NCI-H2107 (cell line): ENCODE results near the gene NOB1.
"Not testable (repeated sequence)": the region's sequence is repeated elsewhere in the genome, so short reads cannot be mapped to it uniquely, and the experiment has no call there.

Source experiments
- DNase-seq: peaks from one replicate; lab custom pipeline; 2025; lab: John Stamatoyannopoulos, UW

The NOB1 gene

DNA sequence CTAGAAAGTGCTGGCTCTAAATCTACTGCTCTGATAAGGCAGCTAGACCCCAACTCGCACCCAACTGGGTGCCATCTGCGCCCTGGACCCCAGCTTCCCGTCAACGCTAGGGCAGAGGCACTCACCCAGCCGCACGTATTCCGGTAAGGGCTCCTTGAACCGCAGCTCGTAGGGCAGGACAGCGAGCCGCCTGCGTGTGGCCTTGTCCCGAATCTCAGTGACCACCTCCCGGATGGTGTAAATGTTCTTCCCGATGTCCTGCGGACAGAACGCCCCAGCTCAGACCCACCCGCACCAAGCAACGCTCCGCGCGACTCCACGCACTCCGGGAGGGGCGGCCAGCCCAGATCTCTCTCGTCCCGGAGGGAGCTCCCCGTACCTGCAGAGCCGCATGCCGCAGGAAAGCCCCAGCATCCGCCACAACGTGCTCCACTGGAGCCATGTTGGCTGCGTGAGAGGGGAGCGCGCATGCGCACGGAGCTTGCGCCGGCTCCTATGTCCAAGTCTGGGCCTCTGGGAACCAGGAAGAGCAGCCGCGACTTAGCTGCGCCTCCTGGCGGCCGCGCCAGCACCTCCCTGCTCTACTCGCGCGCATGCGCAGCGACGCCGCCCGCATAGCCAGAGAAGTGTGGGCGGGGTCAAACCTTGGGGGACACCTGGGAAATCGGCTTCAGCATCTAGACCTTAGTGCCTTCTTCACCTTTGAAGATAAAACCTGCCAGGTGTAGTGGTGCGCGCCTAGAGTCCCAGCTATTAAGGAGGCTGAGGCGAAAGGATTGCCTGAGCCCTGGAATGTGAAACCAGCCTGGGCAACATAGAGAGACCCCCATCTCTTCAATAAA, at the start of gene NOB1:
TSS of gene NOB1 (minus strand) at position 458 of the 842 bp plus-strand sequence. CDS start at position 442, 16 bp downstream.
- peak; percentile 91 for DNase-seq

- no peak for DNase-seq
Measured at GRCh38 chr16:69804297-69804696, 49.6 kb upstream of the NOB1 start.

DNA sequence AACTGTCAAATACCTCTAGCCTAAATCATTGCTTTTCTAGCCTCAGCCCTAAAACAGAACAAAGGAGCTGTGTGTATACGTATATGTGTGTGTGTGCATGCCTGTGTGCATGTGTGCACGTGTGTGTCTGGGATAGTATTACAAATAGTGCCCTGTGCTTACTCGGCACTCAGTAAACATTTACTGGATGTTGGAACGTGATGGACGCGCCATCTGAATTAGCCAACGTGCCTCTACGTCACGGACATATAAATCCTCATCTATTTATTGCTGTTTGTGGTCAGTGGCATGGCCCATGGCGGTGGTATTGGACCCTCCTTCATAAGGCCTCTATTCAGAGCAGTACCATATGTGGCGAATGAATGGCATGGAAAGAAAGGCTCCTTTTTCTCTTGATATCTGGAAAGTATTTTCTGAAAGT, 44.9 kb upstream of the NOB1 start:
- DNase-seq: no peak

DNA sequence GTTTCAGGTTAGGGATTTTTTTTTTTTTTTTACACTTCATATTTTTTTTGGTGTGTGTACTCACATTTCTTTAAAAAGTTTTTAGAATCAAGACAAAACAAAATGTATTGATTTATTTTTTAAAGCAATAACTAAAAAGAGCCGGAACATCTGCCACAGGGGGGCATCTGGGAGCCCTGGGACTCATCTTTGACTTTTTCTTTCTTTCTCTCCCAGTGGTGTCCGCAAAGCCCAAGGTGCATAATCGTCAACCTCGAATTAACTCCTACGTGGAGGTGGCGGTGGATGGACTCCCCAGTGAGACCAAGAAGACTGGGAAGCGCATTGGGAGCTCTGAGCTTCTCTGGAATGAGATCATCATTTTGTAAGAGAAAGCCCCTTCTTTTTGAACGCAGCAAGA, 43.7 kb upstream of the NOB1 start:
- no peak for DNase-seq

DNA sequence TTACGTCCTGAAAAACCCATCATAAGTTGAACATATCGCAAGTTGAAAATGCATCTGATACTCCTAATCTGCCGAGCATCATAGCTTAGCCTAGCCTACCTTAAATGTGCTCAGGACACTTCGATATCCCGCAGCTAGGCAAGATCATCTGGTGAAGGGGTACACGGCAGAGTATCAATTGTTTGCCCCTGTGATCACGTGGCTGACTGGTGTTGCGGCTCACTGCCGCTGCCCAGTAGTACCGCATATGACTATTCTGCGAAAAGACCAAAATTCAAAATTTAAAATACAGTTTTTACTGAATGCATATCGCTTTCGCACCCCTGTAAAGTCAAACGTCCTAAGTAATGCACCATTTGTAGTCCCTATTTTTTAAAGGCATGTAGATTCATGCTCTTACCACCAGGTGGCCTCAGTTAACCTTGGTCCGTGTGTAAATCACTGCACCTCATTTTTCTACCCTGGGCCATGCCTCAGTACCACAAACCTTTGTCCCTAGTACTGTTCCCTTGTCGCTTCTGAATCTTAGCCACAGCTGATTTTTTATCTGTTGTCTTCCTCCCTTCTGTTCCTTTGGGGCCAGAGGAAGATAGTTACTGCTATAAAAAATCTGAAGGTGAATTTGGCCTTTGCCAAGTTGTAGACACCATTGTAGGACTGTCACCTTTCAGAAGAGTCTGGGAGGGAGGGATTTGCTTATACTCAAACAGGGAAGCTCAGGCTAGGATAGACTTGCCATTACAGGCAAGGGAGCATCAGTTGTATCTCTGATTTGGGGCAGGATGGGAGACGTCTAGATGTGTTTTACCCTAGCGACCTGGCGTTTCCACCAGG, 41.8 kb upstream of the NOB1 start:
- DNase-seq: no peak

GRCh38 chr16:69794486-69794885, 39.8 kb upstream of the NOB1 start:
- no peak for DNase-seq

DNA sequence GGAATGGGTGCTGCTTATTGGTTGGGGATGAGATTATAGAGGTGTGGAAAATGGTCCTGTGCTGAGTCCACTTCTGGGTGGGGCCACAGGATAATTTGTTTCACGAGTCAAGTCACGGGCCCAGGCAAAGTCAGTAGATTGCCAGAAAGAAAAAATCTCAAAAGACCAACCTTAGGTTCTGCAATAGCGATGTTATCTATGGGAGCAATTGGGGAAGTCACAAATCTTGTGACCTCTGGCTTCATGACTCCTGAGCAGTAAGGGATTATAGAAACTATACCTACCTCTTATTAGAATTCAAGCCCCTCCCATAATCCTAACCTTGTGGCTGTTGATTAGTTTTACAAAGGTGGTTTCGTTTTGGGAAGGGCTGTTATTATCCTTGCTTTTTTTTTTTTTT, 38.8 kb upstream of the NOB1 start:
- no peak for DNase-seq

GRCh38 chr16:69791391-69791847, 36.7 kb upstream of the NOB1 start:
- not testable (repeated sequence) for DNase-seq

DNA sequence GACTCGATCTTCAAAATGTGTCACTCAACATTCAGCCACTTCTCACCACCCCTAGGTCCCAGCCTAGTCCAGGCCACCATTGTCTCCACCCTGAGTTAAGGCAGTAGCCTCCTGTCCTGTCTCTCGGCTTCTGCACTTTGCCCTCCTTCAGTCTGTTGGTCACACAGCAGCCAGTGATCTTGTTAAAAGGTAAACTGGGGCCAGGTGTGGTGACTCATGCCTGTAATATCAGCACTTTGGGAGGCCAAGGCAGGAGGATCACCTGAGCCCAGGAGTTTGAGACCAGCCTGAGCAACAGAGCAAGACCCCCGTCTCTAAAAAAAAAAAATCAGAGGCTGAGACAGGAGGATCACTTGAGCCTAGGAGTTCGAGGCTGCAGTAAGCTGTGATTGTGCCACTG, 33.2 kb upstream of the NOB1 start:
- DNase-seq: no peak

- DNase-seq: no peak
Measured at GRCh38 chr16:69784586-69784985, 29.9 kb upstream of the NOB1 start.

GRCh38 chr16:69781118-69781517, 26.4 kb upstream of the NOB1 start:
- DNase-seq: no peak

GRCh38 chr16:69779724-69780123, 25.0 kb upstream of the NOB1 start:
- no peak for DNase-seq

- no peak for DNase-seq
Measured at GRCh38 chr16:69775563-69775962, 20.8 kb upstream of the NOB1 start.

DNA sequence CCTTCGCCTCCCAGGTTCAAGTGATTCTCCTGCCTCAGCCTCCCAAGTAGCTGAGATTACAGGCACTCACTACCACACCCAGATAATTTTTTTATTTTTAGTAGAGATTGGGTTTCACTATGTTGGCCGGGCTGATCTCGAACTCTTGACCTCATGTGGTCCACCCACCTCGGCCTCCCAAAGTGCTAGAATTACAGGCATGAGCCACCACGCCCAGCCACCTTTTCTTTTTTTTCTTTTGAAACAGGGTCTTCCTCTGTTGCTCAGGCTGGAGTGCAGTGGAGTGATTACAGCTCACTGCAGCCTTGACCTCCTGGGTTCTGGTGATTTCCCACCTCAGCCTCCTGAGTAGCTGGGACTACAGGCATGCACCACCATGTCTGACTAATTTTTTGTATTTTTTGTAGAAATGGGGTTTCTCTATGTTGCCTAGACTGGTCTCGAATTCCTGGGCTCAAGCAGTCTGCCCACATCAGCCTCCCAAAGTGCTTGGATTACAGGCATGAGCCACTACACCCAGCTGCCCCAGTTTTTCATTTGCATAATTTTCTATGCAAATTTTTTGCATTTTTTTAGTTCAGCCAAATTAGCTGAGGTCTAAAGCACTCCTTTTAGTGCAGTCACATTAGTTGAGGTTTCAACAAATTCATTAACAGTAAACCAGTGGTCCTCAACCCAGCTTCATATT, 18.7 kb upstream of the NOB1 start:
- no peak for DNase-seq

GRCh38 chr16:69771651-69771967, 16.9 kb upstream of the NOB1 start:
- no peak for DNase-seq

DNA sequence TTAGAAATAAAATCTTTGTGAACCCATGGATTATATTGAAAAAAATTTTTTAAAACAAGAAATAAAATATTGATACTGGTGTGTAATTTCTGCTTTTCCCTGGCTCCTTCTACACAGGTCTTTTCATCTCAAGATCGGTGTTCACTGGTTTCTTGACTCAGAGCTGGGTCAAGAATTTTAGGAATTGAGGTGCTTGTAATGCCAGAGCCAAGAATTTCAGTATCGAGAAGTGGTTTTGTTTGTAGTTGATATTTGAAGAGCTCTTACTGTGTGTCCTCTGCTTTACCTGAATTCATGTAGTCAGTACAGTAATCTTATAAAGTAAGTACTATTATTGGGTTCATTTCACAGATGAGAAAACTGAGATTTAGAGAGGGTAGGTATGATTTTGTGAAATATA, 14.7 kb upstream of the NOB1 start:
- no peak for DNase-seq

GRCh38 chr16:69768666-69769065, 13.9 kb upstream of the NOB1 start:
- no peak for DNase-seq

DNA sequence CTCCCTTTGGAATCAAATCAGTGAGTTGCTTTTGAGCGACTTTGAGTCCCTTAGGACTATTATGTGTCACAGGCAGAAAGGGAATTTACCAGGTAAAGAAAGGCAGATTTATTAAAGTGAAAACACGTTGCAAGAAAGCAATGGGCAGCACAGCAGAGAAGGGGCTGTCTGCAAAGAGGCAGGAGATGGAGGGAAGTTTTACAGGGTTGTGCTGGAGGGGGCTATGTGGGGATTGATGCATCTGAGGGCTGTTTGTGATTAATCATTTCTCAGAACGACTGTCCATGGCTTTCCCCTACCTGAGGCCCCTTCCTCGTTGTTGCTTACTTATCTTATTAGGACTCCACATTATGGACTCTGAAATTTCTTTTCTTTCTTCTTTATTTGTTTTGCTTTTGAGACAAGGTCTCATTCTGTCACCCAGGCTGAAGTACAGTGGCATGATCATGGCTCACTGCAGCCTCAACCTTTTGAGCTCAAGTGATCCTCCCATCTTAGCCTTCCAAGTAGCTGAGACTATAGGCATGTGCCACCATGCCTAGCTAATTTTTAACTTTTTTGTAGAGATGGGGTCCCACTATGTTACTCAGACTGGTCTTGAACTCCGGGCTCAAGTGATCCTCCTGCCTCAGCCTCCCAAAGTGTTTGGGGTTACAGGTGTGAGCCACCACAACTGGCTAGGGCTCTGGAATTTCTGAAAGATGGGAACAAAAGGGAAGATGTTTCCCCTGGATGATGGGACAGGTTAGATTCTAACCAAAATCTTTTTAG, 12.9 kb upstream of the NOB1 start:
- no peak for DNase-seq

DNA sequence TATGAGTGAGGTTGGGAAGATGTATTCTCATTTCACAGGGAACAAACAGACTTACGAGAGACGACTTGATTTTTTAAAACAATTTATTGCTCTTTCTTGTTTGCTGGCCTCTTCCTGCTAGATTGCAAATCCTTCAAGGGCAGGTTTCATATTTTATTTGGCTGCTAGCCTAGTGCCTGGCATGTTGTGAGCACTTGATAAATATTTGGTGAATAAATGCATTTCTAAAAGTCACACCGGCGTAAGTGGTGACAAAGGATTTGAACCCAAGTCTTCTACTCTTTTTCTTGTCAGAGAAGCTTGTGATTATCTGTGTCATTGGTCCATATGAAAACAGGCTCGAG, 8.8 kb upstream of the NOB1 start:
- DNase-seq: no peak

DNA sequence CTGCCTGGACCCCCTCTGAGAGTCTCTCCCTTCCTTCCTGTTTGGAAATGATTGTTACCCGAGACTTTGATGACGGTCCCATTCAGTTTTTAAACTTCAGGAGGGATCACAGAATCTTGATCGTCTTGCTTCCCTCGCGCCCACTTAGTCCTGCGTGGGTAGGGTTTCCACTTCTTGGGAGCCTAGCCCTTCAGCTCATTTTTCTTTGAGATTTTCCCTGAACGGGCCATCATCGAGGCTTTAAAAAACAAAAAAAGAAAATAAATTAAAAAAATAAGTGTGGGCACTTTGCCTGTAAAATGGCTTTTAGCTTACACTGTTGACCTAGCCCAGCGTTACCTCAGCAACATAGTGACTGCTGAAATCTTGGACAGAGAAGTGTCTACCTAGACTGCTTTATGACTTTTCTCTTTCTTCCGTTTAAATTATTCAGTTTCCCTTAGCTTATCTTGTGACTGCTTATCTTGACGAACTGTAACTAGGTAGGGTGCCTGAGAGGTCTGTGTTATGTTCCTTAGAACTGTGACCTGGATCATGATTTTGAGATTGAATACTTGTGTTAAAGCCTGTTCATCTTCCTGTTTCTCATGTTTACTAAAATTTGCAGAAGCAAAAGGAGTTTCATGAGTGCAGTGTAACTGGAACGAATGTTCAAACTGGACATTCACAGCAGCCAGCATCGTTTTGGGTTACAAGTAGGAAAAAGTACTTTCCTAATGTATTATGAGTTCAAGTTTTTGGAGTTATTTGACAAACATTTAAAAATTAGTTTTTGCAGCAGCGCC, 8.3 kb upstream of the NOB1 start:
- DNase-seq: no peak
